ENCODE results near the gene FBLN5.

DNA sequence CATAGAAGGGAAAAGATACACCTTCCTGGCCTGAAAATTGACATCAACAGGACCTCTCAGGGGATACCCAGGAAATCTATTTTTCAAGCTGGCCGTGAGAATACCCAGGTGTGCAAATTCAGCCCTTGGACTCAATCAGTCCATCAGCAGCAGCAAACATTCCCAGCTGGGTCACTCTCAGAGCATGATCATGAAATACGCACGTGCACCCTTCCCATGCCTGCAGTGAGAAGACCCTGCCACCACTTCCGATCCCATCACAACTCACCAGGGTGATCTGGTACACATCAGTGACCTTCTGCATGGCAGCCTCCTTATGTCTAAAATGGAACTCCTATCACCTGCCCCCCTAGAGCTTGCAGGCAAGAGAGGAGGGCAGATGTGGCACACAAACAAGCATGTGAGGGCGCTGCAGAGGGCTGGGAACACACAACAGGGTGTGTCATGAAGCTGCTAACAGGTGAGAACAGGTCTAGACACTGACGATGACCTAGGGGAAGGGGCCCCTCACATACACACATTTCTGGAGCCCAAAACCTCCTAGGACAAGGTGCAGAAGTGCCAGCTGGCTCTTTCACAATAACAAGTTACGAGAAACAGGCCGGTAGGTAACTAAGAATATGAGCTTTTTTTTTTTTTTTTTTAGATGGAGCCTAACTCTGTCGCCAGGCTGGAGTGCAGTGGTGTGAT, 42.4 kb downstream of the FBLN5 start:
- TF ChIP-seq, protein P1, sequence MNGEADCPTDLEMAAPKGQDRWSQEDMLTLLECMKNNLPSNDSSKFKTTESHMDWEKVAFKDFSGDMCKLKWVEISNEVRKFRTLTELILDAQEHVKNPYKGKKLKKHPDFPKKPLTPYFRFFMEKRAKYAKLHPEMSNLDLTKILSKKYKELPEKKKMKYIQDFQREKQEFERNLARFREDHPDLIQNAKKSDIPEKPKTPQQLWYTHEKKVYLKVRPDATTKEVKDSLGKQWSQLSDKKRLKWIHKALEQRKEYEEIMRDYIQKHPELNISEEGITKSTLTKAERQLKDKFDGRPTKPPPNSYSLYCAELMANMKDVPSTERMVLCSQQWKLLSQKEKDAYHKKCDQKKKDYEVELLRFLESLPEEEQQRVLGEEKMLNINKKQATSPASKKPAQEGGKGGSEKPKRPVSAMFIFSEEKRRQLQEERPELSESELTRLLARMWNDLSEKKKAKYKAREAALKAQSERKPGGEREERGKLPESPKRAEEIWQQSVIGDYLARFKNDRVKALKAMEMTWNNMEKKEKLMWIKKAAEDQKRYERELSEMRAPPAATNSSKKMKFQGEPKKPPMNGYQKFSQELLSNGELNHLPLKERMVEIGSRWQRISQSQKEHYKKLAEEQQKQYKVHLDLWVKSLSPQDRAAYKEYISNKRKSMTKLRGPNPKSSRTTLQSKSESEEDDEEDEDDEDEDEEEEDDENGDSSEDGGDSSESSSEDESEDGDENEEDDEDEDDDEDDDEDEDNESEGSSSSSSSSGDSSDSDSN (IDR thresholded peaks at IDR 0.05; ENCODE audit: borderline replicate concordance in 1 of 2, low read depth in 2 of 2, low read length in 2 of 2): no peak
- TF ChIP-seq, protein P2, sequence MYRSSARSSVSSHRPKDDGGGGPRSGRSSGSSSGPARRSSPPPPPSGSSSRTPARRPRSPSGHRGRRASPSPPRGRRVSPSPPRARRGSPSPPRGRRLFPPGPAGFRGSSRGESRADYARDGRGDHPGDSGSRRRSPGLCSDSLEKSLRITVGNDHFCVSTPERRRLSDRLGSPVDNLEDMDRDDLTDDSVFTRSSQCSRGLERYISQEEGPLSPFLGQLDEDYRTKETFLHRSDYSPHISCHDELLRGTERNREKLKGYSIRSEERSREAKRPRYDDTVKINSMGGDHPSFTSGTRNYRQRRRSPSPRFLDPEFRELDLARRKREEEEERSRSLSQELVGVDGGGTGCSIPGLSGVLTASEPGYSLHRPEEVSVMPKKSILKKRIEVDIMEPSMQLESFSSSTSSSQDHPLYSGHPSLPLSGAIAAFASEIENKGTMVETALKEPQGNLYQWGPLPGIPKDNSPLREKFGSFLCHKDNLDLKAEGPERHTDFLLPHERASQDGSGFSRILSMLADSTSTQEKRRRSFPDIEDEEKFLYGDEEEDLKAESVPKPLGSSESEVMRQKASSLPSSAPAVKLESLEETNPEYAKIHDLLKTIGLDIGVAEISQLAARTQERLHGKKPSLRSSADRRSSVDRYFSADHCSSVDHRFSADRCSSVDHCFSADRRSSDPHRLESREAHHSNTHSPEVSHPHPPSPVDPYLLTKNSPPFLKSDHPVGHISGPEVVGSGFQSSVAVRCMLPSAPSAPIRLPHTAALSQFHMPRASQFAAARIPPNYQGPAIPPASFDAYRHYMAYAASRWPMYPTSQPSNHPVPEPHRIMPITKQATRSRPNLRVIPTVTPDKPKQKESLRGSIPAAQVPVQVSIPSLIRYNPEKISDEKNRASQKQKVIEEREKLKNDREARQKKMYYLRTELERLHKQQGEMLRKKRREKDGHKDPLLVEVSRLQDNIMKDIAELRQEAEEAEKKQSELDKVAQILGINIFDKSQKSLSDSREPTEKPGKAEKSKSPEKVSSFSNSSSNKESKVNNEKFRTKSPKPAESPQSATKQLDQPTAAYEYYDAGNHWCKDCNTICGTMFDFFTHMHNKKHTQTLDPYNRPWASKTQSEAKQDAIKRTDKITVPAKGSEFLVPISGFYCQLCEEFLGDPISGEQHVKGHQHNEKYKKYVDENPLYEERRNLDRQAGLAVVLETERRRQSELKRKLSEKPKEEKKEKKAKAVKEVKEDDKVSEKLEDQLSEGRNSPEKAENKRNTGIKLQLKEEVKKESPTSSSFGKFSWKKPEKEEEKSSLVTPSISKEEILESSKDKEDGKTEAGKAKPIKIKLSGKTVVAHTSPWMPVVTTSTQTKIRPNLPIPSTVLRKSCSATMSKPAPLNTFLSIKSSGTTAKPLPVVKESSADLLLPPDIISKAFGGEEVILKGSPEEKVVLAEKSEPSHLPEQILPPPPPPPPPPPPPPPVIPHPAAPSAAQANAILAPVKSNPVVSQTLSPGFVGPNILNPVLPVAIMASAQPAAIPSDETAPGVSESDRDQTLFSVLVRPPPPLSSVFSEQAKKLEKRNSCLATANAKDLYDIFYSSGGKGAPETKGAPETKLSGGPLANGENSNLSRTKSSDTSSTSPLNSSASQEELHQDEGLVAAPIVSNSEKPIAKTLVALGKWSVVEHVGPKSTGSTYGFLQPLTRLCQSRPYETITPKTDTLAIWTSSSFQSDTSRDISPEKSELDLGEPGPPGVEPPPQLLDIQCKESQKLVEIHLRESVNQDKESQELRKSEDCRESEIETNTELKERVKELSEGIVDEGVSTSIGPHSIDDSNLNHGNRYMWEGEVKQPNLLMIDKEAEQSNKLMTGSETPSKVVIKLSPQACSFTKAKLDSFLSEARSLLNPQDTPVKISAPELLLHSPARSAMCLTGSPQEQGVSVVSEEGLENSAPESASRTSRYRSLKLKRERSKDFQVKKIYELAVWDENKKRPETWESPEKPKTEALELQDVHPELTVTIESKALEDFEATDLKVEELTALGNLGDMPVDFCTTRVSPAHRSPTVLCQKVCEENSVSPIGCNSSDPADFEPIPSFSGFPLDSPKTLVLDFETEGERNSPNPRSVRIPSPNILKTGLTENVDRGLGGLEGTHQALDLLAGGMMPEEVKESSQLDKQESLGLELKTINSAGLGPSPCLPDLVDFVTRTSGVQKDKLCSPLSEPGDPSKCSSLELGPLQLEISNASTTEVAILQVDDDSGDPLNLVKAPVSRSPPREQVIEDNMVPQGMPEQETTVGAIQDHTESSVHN (IDR thresholded peaks at IDR 0.05; ENCODE audit: borderline replicate concordance in 1 of 2, low read depth in 1 of 2): no peak
- TF ChIP-seq, protein P3, sequence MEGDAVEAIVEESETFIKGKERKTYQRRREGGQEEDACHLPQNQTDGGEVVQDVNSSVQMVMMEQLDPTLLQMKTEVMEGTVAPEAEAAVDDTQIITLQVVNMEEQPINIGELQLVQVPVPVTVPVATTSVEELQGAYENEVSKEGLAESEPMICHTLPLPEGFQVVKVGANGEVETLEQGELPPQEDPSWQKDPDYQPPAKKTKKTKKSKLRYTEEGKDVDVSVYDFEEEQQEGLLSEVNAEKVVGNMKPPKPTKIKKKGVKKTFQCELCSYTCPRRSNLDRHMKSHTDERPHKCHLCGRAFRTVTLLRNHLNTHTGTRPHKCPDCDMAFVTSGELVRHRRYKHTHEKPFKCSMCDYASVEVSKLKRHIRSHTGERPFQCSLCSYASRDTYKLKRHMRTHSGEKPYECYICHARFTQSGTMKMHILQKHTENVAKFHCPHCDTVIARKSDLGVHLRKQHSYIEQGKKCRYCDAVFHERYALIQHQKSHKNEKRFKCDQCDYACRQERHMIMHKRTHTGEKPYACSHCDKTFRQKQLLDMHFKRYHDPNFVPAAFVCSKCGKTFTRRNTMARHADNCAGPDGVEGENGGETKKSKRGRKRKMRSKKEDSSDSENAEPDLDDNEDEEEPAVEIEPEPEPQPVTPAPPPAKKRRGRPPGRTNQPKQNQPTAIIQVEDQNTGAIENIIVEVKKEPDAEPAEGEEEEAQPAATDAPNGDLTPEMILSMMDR (IDR thresholded peaks at IDR 0.05 in 2 of 3, conservative IDR thresholded peaks at IDR 0.05 in 1 of 3; ENCODE audit: insufficient read depth in 2 of 3, low read depth in 1 of 3, low read length in 3 of 3): no peak
- no peak for TF ChIP-seq JUNB (CRISPR knock-in tag; conservative IDR thresholded peaks at IDR 0.05)
- TF ChIP-seq JUND (IDR thresholded peaks at IDR 0.05; ENCODE audit: borderline replicate concordance, low read depth, low read length): no peak
- TF ChIP-seq JUND (tag; IDR thresholded peaks at IDR 0.05; ENCODE audit: borderline replicate concordance, low read depth, low read length): no peak
- TF ChIP-seq POLR2G (IDR thresholded peaks at IDR 0.05; ENCODE audit: low read depth, low read length): no peak
- no peak for TF ChIP-seq KLF1 (tag; IDR thresholded peaks at IDR 0.05)
- no peak for TF ChIP-seq GTF2F1 (IDR thresholded peaks at IDR 0.05; ENCODE audit: low read depth, low read length)
- TF ChIP-seq TARDBP (IDR thresholded peaks at IDR 0.05): no peak
- TF ChIP-seq NFYB (IDR thresholded peaks at IDR 0.05; ENCODE audit: extremely low read depth, insufficient read length): no peak

All from K562 (cell line).